H1 (cell line): ENCODE measurements around the gene TEX9. TPM values are rescaled to one million over a fixed set of nuclear protein-coding genes. Genes with fewer than 3 reads are reported as not detected.

Experiments used
- ASH2L ChIP-seq: fragments of 200-600, 300-600 bp; sonication (generic); IDR thresholded peaks from one replicate; pipeline ENCODE4 v1.7.1; 2017; ENCODE audit warnings: low read length
- KDM5A ChIP-seq: fragments of 200-600 bp; IDR thresholded peaks from 2 replicates; pipeline ENCODE4 v1.7.1; 2012; ENCODE audit warnings: mild to moderate bottlenecking, low read length, inconsistent platforms, mixed read lengths
- PHF8 ChIP-seq: fragments of 200-600 bp; sonication (generic); conservative IDR thresholded peaks from 2 replicates; pipeline ENCODE4 v1.7.1; 2012; ENCODE audit warnings: low read depth, mild to moderate bottlenecking, inconsistent platforms, low read length, moderate library complexity
- RNF2 ChIP-seq: fragments of 200-900, 300-1000 bp; sonication (generic); IDR thresholded peaks from 2 replicates; pipeline ENCODE4 v1.7.1; 2016; ENCODE audit warnings: borderline replicate concordance, low read depth, mild to moderate bottlenecking, antibody characterized with exemption, low read length; ENCODE audit not compliant: poor library complexity, severe bottlenecking; ENCODE audit errors: missing control alignments
- SAP30 ChIP-seq: fragments of 300-600 bp; sonication (generic); IDR thresholded peaks from 2 replicates; pipeline ENCODE4 v1.7.1; 2012; ENCODE audit warnings: low read length, moderate library complexity, mild to moderate bottlenecking, inconsistent platforms; ENCODE audit not compliant: insufficient read depth, insufficient replicate concordance
- SIRT6 ChIP-seq: IDR thresholded peaks from one replicate; pipeline ENCODE4 v1.7.1; 2012; ENCODE audit warnings: low read length, inconsistent platforms
- SP2 ChIP-seq: IDR thresholded peaks from 2 replicates; pipeline ENCODE4 v1.6.1; 2012; ENCODE audit warnings: mild to moderate bottlenecking, low read length, inconsistent platforms
- TAF1 ChIP-seq: IDR thresholded peaks from 2 replicates; pipeline ENCODE4 v1.6.1; 2011; ENCODE audit warnings: mild to moderate bottlenecking, low read depth, low read length
- TEAD4 ChIP-seq: IDR thresholded peaks from 2 replicates; pipeline ENCODE4 v1.6.1; 2012; ENCODE audit warnings: low read depth, low read length, inconsistent platforms, mixed read lengths
- polyA plus RNA-seq, 7 experiments: library from polyadenylated mRNA; depleted of rRNA in 3 of 7; stranded (reverse) in 5 of 7; unstranded in 2 of 7; fragments of >200 nt in 5 of 7; fragments of 200-250 nt in 2 of 7; gene quantifications; 1 replicate in 5 of 7; 2 replicates in 1 of 7; 4 replicates in 1 of 7; pipeline versions ENCODE4 v1.2.1 to v1.2.3, GENCODE V29; 2011 to 2013; ENCODE audit warnings: missing spikeins in 2 of 7, mixed read lengths in 2 of 7
- total RNA-seq: library from RNA; stranded (reverse); fragmentation: NEBNext Ultra II Directional; extraction: Animal tissue kit (Norgen Biotek cat#: 25700); gene quantifications from 2 replicates; pipeline ENCODE4 v1.2.1, GENCODE V29; 2021
- TF ChIP-seq, protein P1 (sequence below): fragments of 300-600 bp; sonication (generic); IDR thresholded peaks from 2 replicates; pipeline ENCODE4 v1.7.1; 2012; ENCODE audit warnings: low read length, moderate library complexity, mild to moderate bottlenecking, inconsistent platforms; ENCODE audit not compliant: insufficient replicate concordance

Gene TEX9
- total and polyA plus RNA-seq, 2 of the 8 experiments (the other 6 are each of a cell fraction or from before 2014, with no cell fraction given), result 3.4 to 12.3 TPM

DNA sequence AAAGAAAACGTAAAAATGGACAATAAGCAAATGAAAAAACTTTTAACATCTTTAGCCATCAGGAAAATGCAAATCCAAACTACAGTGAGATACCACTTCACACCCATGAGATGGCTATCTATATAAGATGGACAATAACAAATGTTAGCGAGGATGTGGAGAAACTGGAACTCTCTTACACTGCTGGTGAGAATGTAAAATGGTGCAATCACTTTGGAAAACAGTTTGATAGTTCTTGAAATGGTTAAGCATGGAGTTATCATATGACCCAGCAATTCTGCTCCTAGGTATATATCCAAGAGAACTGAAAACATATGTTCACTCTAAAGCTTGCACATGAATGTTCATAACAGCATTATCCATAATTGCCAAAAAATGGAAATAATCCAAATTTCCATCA lies 21.3 kb upstream of the TEX9 start (continued):
- TF ChIP-seq, protein P1, sequence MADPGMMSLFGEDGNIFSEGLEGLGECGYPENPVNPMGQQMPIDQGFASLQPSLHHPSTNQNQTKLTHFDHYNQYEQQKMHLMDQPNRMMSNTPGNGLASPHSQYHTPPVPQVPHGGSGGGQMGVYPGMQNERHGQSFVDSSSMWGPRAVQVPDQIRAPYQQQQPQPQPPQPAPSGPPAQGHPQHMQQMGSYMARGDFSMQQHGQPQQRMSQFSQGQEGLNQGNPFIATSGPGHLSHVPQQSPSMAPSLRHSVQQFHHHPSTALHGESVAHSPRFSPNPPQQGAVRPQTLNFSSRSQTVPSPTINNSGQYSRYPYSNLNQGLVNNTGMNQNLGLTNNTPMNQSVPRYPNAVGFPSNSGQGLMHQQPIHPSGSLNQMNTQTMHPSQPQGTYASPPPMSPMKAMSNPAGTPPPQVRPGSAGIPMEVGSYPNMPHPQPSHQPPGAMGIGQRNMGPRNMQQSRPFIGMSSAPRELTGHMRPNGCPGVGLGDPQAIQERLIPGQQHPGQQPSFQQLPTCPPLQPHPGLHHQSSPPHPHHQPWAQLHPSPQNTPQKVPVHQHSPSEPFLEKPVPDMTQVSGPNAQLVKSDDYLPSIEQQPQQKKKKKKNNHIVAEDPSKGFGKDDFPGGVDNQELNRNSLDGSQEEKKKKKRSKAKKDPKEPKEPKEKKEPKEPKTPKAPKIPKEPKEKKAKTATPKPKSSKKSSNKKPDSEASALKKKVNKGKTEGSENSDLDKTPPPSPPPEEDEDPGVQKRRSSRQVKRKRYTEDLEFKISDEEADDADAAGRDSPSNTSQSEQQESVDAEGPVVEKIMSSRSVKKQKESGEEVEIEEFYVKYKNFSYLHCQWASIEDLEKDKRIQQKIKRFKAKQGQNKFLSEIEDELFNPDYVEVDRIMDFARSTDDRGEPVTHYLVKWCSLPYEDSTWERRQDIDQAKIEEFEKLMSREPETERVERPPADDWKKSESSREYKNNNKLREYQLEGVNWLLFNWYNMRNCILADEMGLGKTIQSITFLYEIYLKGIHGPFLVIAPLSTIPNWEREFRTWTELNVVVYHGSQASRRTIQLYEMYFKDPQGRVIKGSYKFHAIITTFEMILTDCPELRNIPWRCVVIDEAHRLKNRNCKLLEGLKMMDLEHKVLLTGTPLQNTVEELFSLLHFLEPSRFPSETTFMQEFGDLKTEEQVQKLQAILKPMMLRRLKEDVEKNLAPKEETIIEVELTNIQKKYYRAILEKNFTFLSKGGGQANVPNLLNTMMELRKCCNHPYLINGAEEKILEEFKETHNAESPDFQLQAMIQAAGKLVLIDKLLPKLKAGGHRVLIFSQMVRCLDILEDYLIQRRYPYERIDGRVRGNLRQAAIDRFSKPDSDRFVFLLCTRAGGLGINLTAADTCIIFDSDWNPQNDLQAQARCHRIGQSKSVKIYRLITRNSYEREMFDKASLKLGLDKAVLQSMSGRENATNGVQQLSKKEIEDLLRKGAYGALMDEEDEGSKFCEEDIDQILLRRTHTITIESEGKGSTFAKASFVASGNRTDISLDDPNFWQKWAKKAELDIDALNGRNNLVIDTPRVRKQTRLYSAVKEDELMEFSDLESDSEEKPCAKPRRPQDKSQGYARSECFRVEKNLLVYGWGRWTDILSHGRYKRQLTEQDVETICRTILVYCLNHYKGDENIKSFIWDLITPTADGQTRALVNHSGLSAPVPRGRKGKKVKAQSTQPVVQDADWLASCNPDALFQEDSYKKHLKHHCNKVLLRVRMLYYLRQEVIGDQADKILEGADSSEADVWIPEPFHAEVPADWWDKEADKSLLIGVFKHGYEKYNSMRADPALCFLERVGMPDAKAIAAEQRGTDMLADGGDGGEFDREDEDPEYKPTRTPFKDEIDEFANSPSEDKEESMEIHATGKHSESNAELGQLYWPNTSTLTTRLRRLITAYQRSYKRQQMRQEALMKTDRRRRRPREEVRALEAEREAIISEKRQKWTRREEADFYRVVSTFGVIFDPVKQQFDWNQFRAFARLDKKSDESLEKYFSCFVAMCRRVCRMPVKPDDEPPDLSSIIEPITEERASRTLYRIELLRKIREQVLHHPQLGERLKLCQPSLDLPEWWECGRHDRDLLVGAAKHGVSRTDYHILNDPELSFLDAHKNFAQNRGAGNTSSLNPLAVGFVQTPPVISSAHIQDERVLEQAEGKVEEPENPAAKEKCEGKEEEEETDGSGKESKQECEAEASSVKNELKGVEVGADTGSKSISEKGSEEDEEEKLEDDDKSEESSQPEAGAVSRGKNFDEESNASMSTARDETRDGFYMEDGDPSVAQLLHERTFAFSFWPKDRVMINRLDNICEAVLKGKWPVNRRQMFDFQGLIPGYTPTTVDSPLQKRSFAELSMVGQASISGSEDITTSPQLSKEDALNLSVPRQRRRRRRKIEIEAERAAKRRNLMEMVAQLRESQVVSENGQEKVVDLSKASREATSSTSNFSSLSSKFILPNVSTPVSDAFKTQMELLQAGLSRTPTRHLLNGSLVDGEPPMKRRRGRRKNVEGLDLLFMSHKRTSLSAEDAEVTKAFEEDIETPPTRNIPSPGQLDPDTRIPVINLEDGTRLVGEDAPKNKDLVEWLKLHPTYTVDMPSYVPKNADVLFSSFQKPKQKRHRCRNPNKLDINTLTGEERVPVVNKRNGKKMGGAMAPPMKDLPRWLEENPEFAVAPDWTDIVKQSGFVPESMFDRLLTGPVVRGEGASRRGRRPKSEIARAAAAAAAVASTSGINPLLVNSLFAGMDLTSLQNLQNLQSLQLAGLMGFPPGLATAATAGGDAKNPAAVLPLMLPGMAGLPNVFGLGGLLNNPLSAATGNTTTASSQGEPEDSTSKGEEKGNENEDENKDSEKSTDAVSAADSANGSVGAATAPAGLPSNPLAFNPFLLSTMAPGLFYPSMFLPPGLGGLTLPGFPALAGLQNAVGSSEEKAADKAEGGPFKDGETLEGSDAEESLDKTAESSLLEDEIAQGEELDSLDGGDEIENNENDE, result no peak
- no peak for TF ChIP-seq ASH2L
- no peak for TF ChIP-seq KDM5A
- no peak for TF ChIP-seq TEAD4
- no peak for TF ChIP-seq SP2
- no peak for TF ChIP-seq SIRT6
- TF ChIP-seq SAP30, result no peak
- no peak for TF ChIP-seq PHF8
- no peak for TF ChIP-seq RNF2
- no peak for TF ChIP-seq TAF1
- TF ChIP-seq, all 59 proteins: peak for 0
